Tibial nerve (tissue), 4 donors: Measurements from ENCODE around the gene VCAN. TPM values are rescaled to one million over a fixed set of nuclear protein-coding genes. Genes with fewer than 3 reads are reported as not detected.

Experiments used
- DNase-seq, 2 donors: peaks; one replicate each; pipeline ENCODE4 v3.0.0-alpha.2; 2019; ENCODE audit warnings: low spot score in 2 of 2
- H3K27ac ChIP-seq, 4 donors: fragments of 200-600 bp; sonication (generic) in 3 of 4; one replicate each; pipeline ENCODE4 v1.5.1; 2017 to 2019; ENCODE audit warnings: mild to moderate bottlenecking in 1 of 4
- H3K27me3 ChIP-seq, 2 donors: fragments of 200-600 bp; sonication (generic) in 1 of 2; one replicate each; pipeline versions ENCODE4 v1.5.1 to v1.6.0; 2017 to 2019
- H3K36me3 ChIP-seq, 3 donors: fragments of 200-600 bp; sonication (generic); one replicate each; pipeline ENCODE4 v1.5.1; 2018 to 2019
- H3K4me1 ChIP-seq, 4 donors: fragments of 200-600 bp; sonication (generic) in 3 of 4; one replicate each; pipeline ENCODE4 v1.5.1; 2017 to 2019
- H3K4me3 ChIP-seq, 4 donors: fragments of 200-600 bp; sonication (generic) in 3 of 4; one replicate each; pipeline ENCODE4 v1.5.1; 2017 to 2019; ENCODE audit warnings: mild to moderate bottlenecking in 1 of 4, moderate library complexity in 1 of 4
- H3K9me3 ChIP-seq, 4 donors: fragments of 200-600 bp; sonication (generic) in 3 of 4; one replicate each; pipeline ENCODE4 v1.5.1; 2017 to 2019
- CTCF ChIP-seq, 5 experiments: fragments of 200-600 bp in 3 of 5; fragments of 450-650 bp in 2 of 5; sonication (generic) in 3 of 5; IDR thresholded peaks; one replicate each; pipeline ENCODE4 v1.5.1; 2016 to 2019; ENCODE audit warnings: antibody characterized with exemption in 5 of 5, mild to moderate bottlenecking in 3 of 5, moderate library complexity in 2 of 5
- EP300 ChIP-seq, 2 donors: sonication (generic); formaldehyde crosslinking; IDR thresholded peaks; one replicate each; pipeline ENCODE4 v1.6.1; 2017; ENCODE audit warnings: antibody characterized with exemption in 2 of 2, mild to moderate bottlenecking in 1 of 2
- POLR2A ChIP-seq, 2 donors: fragments of 450-650 bp; IDR thresholded peaks; one replicate each; pipeline ENCODE4 v1.6.1; 2017; ENCODE audit warnings: antibody characterized with exemption in 2 of 2, mild to moderate bottlenecking in 2 of 2, moderate library complexity in 2 of 2
- WGBS, 2 donors: methylation state at CpG; one replicate each; pipeline ENCODE4 v1.1.5; 2018; 5-methylcytosine and 5-hydroxymethylcytosine counted together
- total RNA-seq, 4 donors: library from RNA; depleted of rRNA; stranded (reverse); fragments of >200 nt; gene quantifications; one replicate each; pipeline ENCODE4 v1.1.0, GENCODE V29; 2016

Gene VCAN
- total RNA-seq, 4 donors from 2014 or later: 45.7 to 145 (median 65.4) TPM

- no peaks in the 10 kb centered on the region for H3K27me3 ChIP-seq
- no peak overlapping the region for H3K4me3 ChIP-seq
- peak overlapping the region in 2 of 4 donors; percentile 67 to 75 for H3K27ac ChIP-seq
- WGBS, 2 donors: 45 to 48% methylated on average over 7 of the region's 7 CpGs
- H3K9me3 ChIP-seq: no peaks in the 10 kb centered on the region
- no peak for DNase-seq
- TF ChIP-seq CTCF (IDR thresholded peaks at IDR 0.05) (no peak), POLR2A (IDR thresholded peaks at IDR 0.05) (no peak), EP300 (IDR thresholded peaks at IDR 0.05) (no peak)
- H3K4me1 ChIP-seq: peaks cover 0 to 54% (median 5%) of the 10 kb centered on the region in 4 donors
- no peaks in the 10 kb centered on the region for H3K36me3 ChIP-seq
Measured at GRCh38 chr5:83563631-83564030, 92.1 kb downstream of the VCAN start.

- Histone ChIP-seq H3K27me3 (no peaks in the 10 kb centered on the region), H3K4me1 (peaks cover 0 to 50% (median 5%) of the 10 kb centered on the region in 4 donors), H3K36me3 (no peaks in the 10 kb centered on the region), H3K9me3 (no peaks in the 10 kb centered on the region), H3K27ac (peak overlapping the region in 1 of 4 donors; percentile 75), H3K4me3 (no peak overlapping the region)
- 12 to 15% methylated on average over 5 of the region's 5 CpGs for WGBS, 2 donors
- no peak for DNase-seq
- TF ChIP-seq CTCF (IDR thresholded peaks at IDR 0.05): peak; percentile 46 to 74 (median 53)
- no peak for TF ChIP-seq POLR2A (IDR thresholded peaks at IDR 0.05)
- TF ChIP-seq EP300 (IDR thresholded peaks at IDR 0.05): no peak
Measured at GRCh38 chr5:83564069-83564749, 92.7 kb downstream of the VCAN start.

GRCh38 chr5:83567741-83568140 is 96.2 kb downstream of the VCAN start:
- DNase-seq: no peak
- no peaks in the 10 kb centered on the region for H3K36me3 ChIP-seq
- WGBS, 2 donors: 23 to 25% methylated on average over 2 of the region's 2 CpGs
- TF ChIP-seq POLR2A (IDR thresholded peaks at IDR 0.05): no peak
- TF ChIP-seq CTCF (IDR thresholded peaks at IDR 0.05): no peak
- no peak for TF ChIP-seq EP300 (IDR thresholded peaks at IDR 0.05)
- H3K27me3 ChIP-seq: no peaks in the 10 kb centered on the region
- no peak overlapping the region for H3K4me3 ChIP-seq
- H3K27ac ChIP-seq: peak overlapping the region in 2 of 4 donors; percentile 43 to 56
- peaks cover 0 to 29% (median 4%) of the 10 kb centered on the region in 4 donors for H3K4me1 ChIP-seq
- no peaks in the 10 kb centered on the region for H3K9me3 ChIP-seq

DNA sequence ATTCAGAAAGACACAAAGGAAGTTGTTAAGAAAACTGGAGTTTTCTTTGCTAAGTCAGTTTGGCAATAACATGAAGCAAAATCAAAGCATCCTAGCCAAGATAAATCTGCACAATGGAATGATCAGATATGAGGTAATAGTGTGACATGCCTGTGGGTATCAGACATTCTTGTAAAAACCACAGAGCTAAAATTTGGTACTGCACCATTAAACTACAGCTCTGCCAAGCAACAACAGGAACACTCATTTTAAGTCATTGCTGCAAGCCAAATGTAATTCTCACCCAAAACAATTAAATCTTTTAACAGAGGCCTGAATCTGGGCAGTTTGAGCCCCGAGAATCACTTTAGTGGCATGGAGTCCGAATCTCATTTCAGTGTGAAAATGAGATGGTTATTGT is 96.6 kb downstream of the VCAN start:
- TF ChIP-seq CTCF (IDR thresholded peaks at IDR 0.05) (no peak), EP300 (IDR thresholded peaks at IDR 0.05) (peak in 1 of 2 donors; percentile 80), POLR2A (IDR thresholded peaks at IDR 0.05) (no peak)
- Histone ChIP-seq H3K36me3 (peaks cover 0 to 3% (median 0%) of the 10 kb centered on the region in 3 donors), H3K27ac (peak overlapping the region in 1 of 4 donors; percentile 56), H3K4me1 (peaks cover 0 to 25% (median 4%) of the 10 kb centered on the region in 4 donors), H3K27me3 (no peaks in the 10 kb centered on the region), H3K4me3 (no peak overlapping the region), H3K9me3 (no peaks in the 10 kb centered on the region)
- peak in 1 of 2 donors; percentile 16 for DNase-seq
- 15 to 21% methylated on average over 2 of the region's 2 CpGs for WGBS, 2 donors

DNA sequence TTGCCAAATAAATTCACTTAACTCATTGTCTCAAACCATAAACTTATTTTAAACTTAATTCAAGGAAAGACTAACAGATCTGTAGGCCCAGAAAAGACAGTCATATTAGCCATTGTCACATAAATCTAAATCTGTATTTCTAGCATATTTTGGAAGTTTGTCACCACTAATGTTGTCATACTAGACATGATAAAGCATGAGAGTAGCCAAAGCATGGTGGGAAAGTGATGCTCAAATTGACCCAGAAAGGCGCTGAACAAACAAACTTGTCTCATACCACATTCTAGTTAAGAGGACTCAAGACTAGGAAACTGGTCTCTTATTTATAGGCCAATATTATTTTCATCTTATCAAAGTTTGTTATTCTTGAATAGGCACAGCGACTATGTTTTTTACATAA is 99.4 kb downstream of the VCAN start:
- no peak for DNase-seq
- H3K36me3 ChIP-seq: peaks cover 0 to 23% (median 0%) of the 10 kb centered on the region in 3 donors
- no peaks in the 10 kb centered on the region for H3K27me3 ChIP-seq
- H3K9me3 ChIP-seq: peaks cover 0 to 1% (median 0%) of the 10 kb centered on the region in 4 donors
- no peak overlapping the region for H3K27ac ChIP-seq
- no peak overlapping the region for H3K4me3 ChIP-seq
- peaks cover 0 to 12% (median 0%) of the 10 kb centered on the region in 4 donors for H3K4me1 ChIP-seq
- WGBS, 2 donors: 94 to 96% methylated on average over 2 of the region's 2 CpGs
- TF ChIP-seq POLR2A (IDR thresholded peaks at IDR 0.05): no peak
- TF ChIP-seq CTCF (IDR thresholded peaks at IDR 0.05): no peak
- no peak for TF ChIP-seq EP300 (IDR thresholded peaks at IDR 0.05)
